NCI-H226 (cell line): Measurements from ENCODE around the gene MYBPC1.
"Not testable (repeated sequence)": the region's sequence is repeated elsewhere in the genome, so short reads cannot be mapped to it uniquely, and the experiment has no call there.

Experiments used
- DNase-seq: peaks from one replicate; pipeline ENCODE4 v3.0.0-alpha.2; 2015

MYBPC1 gene

DNA sequence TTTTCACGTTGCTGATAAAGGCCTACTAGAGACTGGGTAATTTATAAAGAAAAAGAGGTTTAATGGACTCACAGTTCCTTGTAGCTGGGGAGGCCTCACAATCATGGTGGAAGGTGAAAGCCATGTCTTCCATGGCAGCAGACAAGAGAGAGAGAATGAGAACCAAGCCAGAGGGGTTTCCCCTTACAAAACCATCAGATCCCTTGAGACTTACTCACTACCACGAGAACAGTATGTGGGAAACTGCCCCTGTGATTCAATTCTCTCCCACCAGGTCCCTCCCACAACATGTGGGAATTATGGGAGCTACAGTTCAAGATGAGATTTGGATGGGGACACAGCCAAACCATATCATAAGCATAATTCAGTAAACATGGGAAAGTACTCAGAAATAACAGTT lies 65.9 kb downstream of the MYBPC1 start:
- not testable (repeated sequence) for DNase-seq

DNA sequence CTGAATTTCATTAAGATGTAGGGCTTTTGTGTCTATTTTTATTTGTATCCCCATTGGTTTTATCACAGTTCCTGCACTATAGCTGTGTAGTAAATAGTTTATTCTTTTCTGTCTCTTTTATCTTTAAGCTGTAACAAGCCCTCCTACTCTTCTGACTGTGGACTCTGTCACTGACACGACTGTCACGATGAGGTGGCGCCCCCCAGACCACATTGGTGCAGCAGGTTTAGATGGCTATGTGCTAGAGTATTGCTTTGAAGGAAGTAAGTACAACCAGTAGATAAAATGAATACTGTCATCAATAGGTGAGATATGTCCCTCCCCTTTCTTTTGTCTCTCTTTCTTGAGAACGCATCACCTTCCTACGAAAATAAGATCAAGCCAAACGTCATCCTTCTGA lies 68.5 kb downstream of the MYBPC1 start:
- no peak for DNase-seq

DNA sequence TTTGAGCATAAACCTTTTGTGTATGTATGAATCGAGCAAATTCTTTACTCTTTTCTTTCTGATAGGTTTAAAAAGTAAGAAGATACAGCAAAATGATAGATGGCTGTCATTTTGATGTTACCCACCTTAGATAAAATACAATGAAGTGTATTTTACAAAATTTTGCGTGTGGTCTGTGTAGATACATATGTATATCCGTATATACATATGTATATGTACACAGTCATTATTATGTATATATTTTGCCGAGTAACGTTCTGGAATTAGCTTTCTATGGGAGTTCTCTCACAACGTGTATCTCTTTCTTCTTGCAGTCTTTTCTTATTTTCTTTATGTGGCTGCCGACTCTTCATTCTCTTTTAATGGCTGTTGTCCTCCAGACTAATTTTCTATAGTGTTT lies 70.2 kb downstream of the MYBPC1 start:
- DNase-seq = no peak

DNA sequence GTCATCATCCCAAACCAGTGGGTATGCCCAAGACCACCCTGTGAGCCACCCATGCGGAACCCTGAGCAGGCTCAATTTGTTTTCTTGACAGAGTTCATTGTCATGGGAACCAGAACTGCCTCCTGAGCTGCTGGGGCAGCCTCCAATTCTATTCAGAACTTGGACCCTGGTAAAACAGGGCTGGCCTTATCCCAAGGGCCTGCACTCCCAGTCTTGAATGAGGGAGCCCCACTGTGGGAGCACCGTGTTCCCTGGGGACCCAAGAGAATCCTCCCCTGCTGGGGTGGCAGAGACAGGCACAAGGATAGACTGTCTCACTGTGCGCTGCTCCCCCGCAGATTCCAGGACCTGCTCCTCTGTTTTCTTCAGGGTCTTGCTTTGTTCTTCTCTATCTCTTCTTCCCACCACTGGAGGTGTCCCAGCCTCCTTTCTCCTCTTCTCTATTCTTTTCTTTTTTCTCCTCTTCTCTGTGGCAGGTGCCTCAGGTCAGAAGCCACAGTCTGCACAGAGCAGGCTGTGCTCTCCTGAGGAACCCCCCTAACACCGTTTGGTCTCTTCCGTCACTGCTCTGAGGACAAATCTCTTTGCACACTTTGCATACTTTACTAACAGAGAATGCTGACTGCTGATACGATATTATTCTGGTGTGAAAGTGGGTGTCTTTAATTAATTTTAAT lies 71.4 kb downstream of the MYBPC1 start:
- DNase-seq = no peak

DNA sequence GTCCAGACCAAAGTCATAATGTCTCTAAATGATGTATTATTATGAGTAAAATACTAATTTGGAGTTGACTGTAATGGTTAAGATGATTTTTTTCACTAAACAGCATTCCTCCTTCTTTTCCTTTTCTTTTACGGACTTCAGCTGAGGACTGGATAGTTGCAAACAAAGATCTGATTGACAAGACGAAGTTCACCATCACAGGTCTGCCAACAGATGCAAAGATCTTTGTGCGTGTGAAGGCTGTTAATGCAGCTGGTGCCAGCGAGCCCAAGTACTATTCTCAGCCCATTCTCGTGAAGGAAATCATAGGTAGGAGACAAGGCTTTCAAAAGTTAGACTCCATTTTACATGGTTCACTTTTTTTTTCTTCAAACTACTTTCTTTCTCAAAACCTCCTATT lies 72.8 kb downstream of the MYBPC1 start:
- no peak for DNase-seq

DNA sequence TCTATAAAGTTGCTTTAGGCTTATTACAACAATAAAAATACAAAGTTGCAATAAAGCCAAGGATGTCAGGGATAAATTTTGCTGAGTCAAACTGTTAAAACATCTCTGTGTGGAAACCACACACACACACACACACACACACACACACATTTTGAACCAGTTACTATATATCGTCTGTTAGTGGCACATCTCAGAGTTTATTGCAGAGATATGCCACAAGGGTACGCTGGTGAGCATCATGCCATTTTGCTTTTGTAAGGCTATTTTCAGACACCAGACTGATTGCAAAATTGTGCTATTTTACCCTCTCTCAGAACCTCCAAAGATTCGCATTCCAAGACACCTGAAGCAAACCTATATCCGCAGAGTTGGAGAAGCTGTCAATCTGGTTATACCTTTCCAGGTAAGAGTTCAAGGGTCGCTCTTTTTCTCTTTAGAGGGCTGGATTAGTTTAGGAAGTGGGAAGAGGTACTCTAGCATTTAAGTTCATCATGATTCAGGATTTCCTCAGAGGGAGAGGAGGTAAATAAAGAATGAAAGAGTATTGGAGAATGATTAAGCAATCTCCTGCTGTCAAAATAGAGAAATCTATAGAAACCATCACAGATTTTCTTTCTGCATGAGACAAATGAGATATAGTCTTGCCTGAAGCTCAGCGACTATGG lies 75.4 kb downstream of the MYBPC1 start:
- peak; percentile 33 for DNase-seq

DNA sequence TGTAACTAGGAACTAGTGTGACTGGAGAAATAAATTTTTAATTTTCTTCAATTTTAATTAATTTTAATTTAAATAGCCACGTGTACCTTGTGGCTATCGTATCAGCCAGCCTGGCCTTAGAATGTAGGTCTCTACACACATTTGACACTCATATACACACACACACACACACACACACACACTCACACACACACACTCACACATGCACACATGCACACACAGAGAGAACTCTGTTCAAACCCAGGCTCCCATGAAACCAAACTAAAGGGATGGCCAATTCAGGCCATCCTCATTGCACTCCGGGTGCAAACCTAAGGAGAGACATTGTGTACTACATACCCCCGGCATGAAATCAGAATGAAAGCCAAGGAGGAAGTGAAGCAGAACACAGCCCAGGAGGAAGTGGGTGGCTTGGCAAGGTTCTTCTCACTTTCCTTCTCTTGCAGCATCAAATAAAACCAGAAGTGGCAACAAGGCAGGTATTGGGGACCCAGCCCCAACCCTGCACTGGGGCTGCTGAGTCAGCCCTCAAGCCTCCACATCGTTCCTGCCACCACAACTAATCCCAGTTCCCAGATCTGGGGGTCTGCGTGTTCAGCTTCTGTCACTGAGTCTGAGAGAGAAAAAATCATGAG lies 76.5 kb downstream of the MYBPC1 start:
- no peak for DNase-seq

DNA sequence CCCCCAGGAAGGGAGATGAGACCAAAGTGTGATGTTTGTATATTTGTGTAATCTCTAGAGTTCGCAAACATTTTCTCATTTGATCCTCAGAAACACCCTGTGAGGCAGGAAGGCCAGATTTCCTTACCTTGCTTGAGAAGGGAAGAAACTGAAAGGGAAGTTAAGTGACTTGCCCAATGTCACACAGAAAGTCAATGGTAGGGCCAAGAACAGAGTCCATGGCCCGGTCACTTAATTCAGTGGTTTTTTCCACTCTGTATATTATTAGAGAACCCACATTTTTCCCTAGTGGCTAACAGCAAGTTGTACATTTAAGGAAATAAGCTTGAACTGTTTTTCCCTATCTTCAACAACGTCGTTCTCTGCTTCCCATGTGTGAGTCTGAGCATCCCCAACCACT lies 77.1 kb downstream of the MYBPC1 start:
- DNase-seq = no peak

DNA sequence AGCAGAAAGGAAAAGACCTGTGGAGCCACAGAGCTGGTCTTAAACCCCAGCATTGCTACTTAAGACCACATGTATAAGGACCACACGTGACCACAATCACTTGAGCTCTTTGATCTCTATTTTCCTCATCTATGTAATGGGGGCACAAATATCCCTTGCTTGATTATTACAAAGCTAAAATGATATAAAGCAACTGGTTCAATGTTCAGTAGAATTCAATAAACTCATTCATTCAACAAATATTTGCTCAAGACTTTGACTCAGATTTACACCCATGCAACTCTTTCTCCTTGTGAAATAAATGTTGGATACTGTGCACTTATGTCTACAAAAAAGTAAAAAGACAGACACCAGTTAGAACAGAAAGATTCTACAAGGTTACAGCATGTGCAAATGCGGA lies 80.8 kb downstream of the MYBPC1 start:
- DNase-seq = no peak

DNA sequence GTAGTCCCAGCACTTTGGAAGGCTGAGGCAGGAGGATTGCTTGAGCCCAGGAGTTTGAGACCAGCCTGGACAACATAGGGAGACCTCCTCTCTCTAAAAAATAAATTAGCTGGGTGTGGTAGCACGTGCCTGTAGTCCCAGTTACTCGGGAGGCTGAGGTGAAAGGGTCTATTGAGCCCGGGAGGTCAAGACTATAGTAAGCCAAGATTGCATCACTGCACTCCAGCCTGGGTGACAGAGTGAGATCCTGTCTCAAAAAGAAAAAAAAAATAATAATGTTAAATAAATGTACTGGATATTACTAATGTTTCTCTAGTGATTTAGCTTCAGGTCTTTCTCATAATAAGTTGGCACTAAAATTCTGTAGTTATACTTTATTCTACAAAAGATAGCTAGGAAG lies 81.7 kb downstream of the MYBPC1 start:
- DNase-seq = not testable (repeated sequence)

DNA sequence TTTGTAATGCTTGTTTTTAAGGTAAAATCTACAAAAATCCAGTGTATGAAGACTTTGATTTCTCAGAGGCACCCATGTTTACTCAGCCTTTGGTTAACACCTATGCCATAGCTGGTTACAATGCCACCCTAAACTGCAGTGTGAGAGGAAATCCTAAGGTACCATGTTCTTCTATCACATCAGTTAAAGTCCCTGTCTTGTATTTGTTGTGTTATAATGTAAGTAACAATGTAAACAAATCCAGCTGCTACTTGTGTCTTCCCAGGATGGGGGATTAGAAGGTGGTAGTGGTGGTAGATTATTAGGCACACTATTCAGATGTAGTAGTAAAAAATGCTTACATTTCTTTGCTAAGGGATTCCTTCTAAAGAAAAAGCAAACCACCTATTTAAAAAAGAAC lies 83.3 kb downstream of the MYBPC1 start:
- DNase-seq = no peak

DNA sequence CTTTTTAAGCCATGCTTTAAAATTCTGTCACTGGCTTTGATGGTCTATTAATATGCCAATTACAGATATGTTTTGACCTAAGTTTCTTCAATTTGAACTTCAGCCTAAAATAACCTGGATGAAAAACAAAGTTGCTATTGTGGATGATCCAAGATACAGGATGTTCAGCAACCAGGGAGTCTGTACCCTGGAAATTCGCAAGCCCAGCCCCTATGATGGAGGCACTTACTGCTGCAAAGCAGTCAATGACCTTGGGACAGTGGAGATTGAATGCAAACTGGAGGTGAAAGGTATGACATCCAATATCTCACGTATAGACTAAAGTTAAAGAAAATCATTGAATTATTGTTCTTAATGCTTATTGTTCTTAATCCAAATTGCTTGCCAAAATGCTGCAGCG lies 85.5 kb downstream of the MYBPC1 start:
- no peak for DNase-seq

DNA sequence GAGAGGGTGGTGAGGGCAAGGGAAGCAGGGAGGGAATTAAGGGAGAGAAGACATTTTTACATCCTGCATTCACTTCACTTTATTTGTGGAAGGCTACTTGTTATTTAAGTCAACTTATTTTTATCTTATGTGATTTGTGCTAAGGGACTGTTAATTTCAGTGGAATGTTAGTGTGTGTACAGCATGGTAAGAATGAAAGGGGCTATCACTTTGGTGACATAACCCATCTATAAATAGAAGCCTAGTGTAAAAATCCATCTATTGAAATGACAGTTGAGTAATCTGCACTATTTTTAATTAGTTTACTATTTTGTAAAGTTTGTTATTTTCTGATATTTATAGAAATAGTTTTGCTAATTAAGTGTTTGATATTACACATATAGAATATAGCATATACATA lies 85.9 kb downstream of the MYBPC1 start:
- no peak for DNase-seq

DNA sequence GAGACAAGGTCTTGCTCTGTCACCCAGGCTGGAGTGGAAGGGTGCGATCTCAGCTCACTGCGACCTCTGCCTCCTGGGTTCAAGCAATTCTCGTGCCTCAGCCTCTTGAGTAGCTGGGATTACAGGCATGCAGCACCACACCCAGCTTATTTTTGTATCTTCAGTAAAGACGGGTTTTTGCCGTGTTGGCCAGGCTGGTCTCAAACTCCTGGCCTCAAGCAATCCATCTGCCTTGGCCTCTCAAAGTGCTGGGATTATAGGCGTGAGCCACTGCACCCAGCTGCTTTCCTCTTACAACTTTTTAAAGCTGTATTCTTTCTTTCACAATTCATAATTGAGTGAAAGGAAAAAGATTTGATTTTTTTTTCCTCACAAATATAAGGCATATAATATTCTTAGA lies 86.9 kb downstream of the MYBPC1 start:
- DNase-seq = not testable (repeated sequence)

DNA sequence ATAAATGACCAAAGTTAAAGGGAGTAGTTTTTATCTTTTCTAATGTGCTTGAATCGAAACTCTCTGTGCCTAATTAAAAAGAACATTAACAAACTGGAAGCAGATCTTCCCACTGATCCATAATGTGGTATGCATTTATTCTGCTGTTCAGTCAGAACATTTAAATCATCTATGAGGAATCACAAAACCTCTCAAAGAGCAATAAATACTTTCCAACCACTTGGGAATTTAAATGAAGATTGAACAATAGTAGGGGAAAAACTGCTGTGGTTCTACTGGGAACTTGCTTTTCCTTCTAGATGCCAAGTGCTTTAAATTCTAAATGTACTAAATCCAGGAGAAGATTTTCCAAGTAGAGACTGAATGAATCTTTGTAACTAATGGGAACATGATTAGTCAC lies 90.3 kb downstream of the MYBPC1 start:
- no peak for DNase-seq

DNA sequence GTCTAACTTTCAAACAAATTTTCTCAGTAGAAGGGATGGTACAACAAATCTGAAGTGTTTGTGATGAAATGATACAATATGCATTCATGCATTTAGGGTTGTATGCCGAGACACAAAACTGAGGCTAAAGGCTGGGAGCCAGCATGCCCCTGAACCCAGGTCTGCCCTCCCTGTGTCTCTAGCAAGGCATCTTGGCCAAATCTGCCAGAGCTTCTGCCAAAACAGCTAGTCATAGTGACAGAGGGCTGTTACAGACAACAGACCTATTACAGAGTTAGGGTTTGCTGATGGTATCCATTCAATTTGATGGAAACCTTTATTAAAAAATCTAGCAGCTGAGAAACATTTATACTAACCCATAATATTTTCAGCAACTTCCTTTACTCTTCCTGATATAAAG lies 91.4 kb downstream of the MYBPC1 start:
- DNase-seq = no peak

DNA sequence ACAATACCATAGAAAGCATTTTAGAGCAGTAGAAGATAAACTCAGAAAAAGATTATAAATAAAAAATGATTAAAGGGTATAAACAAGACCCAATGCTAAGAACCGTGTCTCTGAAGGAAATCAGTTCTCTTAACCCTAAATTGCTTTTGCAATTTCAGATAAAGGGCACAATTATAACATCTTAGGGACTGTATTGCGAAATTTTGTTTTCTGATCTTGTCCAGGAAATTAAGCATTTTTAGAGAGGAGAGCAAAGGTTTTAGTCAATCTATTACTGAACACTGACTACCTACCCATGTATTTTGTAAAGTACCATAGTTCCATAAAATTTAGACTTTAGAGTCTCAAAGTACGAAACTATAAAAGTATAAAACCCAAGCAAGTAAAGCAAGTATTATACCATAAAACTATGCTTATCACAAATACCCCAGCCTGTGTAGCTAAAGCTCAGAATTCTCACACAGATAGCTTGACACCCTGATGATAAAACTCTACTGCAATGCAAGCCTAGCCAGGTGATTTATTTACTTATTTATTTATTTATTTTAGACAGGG lies 95.8 kb downstream of the MYBPC1 start:
- DNase-seq = no peak

DNA sequence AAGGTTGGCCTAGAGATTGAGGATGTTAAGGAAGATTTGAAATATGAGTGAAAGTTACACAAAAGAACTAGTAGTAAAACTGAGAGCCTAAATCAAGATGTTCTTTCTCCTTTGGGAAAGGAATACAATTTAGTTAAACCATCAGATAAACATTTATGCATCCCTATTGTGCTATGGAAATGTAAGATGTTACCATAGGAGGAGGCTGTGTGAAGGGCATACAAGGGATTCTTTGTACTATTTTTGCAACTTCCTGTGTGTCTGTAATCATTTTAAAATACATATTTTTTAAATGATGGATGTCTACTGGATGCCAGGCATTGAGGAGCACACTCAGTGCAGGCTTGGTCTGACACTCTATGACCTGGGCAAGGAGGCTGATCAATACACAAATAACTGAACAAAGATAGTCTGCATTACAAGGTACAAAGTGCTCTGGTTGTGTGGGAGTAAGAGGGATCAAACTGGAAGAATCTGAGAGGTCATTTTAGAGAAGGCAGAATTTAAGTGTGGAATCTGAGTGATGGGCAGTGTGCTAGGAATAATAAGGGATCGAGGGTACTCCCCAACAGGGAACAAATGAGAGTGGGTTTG lies 96.8 kb downstream of the MYBPC1 start:
- DNase-seq = no peak

DNA sequence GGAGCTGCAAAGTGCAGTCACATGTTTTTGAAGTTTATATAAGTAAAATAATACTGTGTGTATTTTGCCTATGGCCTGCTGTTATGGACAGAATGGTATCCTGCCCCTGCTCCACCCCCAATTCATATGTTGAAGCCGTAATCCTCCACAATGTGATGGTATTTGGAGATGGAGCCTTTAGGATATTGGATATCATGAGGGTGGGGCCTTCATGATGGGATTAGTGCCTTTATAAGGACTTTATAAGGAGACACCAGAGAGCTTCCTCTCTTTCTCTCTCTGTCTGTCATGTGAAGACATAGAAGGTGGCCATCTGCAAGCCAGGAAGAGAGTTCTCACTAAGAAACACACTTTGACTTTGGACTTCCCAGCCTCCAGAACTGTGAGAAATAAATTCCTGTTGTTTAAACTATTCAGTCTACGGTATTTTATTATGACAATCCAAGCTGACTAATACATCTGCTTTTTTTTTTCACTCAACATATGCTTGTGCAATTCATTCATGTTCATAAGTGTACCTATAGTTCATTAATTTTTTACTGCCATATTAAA lies 99.6 kb downstream of the MYBPC1 start:
- no peak for DNase-seq

DNA sequence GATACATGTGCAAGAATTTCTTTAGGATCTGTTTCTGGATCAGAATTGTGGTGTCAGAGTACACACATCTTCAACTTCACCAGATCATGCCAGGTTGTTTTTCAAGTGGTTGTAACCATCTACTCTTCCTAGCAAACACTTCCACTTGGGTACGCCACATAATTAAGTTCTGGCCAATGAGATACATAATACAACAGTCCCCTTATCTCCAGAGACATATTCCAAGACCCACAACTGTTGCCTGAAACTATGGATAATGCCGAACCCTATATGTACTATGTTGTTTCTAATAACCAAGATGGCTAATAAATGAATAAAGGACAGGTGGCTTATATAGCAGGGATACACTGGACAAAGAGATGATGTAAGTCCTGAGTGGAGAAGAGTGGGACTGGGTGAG lies 100.2 kb downstream of the MYBPC1 start:
- no peak for DNase-seq

DNA sequence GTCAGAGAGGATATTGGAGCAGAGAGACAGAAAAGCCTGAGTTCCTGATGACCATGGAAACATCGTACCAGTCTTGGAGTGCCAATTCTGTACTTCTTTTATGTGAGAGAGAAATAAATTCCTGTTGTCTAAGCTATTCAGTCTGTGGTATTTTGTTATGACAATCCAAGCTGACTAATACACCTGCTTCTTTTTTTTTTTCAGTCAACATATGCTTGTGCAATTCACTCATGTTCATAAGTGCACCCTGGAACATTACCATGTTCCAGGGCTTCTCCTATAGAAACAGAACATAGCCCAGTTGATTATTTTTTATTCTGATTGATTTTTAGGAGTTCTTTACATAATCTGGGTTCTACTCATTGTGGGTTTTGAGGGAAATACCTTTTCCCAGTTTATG lies 100.9 kb downstream of the MYBPC1 start:
- DNase-seq = peak; percentile 34

DNA sequence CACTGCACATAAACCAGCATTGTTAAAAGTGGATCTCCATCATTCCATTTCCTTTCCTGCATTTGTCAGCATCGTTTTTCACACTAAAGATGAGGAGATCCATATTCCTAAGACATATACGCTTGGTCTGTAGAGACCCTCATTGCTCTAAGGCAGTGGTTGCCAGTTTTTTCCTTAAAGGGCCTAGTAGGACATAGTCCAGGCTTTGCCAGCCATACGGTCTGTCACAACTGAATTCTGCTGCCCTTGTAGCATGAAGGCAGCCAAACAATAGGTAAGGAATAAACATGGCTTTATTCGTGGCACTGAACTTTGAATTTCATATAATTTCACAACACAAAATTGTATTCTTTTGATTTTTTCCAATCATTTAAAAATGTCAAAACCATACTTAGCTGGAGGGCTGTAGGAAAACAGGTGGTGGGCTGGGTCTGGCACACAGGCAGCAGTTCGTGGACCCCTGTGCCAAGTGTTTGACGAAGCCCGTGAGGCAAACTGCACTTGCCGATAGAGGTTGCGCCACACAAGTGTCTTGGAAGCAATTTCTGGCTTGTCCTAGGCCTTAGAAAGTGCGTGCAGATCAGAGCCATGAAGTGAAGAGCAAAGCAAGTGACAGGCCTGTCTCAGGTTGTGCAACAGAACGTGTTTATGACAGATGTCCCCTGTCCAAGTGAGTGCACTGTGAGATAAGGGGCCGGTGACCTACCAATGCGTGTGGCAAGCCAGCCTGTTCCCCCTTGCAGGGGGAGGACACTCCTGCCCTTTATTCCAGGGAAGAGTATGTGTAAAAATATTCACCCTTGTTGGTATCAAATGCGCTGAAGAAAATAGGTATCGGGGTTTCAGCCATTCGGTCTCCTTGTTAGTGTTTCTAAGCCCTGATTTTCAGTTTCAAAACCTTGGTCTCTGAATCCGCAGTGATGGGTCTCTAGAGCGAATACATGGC lies 101.8 kb downstream of the MYBPC1 start:
- no peak for DNase-seq
